HUDEP-2 (cell line): ENCODE measurements around the gene FOXO1.
"Not testable (repeated sequence)": the region's sequence is repeated elsewhere in the genome, so short reads cannot be mapped to it uniquely, and the experiment has no call there.

ENCODE experiments used
- DNase-seq, 76 experiments: peaks; one replicate each; lab custom pipeline; 2025; ENCODE audit not compliant: unreplicated experiment in 76 of 76; lab: John Stamatoyannopoulos, UW

FOXO1 gene

DNA sequence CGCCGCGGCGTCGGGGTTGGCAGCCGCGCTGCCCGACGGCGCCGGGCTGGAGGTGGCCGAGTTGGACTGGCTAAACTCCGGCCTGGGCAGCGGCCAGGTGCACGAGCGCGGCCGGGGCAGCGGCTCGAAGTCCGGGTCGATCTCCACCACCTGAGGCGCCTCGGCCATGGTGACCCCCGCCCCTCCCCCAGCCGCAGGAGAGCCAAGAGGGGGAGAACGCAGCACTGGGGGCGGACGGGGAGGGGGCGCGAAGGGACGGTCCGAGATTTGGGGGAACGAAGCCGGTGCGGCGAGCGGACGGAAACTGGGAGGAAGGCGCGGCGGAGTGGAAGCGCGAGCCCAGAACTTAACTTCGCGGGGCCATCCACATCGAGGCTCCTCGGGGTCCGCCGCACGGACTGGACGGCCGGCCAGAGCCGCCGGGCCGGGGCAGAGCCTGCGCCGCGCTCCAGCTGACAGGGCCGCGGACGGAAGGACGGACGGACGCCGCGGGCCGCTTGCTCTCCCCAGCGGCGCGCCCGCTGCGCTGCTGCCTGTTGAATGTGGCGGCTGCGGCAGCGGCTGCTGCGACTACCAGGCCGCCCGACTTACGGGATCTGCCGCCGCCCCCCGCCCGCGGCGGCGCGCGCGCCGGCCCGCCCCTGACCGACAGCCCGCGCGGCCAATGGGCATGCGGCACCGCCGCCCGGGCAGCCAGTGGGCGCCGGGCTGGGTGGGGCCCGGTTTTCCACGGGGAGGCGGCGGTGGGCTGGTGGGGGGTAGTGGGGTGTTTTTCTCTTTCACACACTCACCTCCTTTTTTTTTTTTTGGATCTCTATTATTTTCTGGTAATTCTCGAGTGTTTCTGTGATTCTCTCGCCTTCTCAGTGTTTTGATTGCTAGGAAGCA, at the start of gene FOXO1:
Gene FOXO1 (minus strand): TSS at position 597 of the 888 bp plus-strand sequence. CDS start 429 bp downstream, at position 168.
- DNase-seq, result peak in 67 of 76 experiments; percentile 0 to 75 (median 50)

DNA sequence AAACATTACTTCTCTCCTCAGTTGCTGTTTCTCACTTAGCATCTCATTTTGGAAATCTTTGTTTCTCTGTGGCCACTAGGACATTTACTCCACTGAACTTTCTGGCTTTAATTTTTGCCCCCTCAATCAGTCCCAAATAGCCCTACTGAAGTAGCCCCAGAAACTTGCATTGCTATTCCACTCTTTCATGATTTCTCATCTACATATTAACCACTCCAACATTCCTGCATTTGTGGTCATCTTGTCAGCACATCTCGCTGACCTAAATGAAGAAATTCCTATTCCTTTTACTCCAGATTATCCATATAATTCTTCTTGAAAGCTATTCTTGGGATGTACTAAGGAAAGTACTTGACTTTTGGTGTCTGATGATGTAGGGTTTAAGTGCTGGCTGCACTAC, 48.0 kb upstream of the FOXO1 start:
- DNase-seq, result not testable (repeated sequence)

DNA sequence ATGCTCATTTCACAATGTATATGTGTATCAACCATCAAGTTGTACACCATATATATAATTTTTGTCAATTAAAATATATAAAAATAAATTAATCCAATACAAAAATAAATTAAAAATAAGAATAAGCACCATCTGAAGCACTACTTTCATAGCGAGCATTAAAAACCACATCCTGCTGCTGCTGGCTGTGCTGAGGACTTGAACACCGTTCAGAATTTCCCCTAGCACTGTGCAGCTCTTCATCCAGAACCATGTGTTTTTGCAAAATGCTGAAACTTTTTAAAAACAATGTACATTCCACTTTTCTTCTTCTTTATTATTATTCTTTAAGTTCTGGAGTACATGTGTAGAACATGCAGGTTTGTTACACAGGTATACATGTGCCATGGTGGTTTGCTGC, 40.0 kb upstream of the FOXO1 start:
- DNase-seq, result no peak

DNA sequence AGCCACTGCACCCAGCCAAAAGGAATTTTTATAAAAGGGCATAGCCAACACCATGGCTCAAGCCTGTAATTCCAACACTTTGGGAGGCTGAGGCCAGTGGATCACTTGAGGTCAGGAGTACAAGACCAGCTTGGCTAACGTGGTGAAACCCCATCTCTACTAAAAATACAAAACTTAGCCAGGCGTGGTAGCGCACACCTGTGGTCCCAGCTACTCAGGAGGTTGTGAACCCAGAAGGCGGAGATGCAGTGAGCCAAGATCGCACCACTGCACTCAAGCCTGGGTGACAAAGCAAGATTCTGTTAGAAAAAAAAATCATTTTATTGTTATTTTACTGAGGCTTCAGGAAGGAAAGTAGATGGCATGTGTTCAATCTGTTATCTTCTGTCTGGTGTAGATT, 31.3 kb upstream of the FOXO1 start:
- DNase-seq, result no peak

DNA sequence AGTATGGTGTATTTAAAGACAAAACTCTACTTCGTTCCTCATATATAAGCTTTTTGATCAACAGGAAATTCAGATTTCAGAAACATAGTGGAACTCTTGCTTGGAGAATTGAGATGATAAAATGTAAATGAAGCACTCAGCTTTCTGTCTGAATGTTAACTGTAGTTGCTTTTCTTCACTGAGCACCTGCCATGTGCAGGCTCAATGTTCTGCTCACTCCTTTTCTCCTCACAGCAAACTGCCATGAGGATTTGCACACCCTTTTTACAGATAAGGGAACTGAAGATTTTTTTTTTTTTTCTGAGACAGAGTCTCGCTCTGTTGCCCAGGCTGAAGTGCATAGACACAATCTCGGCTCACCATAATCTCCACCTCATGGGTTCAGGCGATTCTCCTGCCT, 28.0 kb upstream of the FOXO1 start:
- DNase-seq, result no peak

DNA sequence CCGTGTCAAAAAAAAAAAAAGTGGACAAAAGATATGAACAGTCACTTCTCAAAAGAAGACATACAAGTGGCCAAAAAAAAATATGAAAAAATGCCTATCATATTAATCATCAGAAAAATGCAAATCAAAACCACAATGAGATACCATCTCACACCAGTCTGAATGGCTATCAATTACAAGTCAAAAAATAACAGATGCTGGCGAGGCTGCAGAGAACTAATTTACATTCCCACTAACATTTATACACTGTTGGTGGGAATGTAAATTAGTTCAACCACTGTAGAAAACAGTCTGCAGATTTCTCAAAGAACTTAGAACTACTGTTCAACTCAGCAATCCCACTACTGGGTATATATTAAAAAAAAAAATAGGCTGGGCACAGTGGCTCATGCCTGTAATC, 26.5 kb upstream of the FOXO1 start:
- DNase-seq, result no peak

DNA sequence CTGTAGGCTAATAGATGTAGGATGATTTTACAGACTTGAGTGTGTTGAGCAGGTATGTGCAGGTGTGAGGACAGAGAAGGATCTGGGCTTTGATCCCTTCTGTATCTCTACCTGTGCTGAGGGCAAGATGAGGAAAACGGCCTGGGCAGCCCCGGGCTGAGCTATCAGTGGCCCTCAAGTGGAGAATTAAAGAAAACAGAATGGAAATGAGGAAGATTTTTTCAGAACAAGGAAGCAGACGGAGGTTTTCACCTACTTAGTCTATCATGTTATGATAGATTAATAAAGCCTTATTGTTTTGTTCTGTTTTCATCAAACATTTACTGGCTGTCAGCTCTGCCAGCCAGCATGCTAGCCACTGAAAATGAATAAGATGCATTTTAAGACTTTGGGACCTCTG, 22.3 kb upstream of the FOXO1 start:
- DNase-seq, result no peak

DNA sequence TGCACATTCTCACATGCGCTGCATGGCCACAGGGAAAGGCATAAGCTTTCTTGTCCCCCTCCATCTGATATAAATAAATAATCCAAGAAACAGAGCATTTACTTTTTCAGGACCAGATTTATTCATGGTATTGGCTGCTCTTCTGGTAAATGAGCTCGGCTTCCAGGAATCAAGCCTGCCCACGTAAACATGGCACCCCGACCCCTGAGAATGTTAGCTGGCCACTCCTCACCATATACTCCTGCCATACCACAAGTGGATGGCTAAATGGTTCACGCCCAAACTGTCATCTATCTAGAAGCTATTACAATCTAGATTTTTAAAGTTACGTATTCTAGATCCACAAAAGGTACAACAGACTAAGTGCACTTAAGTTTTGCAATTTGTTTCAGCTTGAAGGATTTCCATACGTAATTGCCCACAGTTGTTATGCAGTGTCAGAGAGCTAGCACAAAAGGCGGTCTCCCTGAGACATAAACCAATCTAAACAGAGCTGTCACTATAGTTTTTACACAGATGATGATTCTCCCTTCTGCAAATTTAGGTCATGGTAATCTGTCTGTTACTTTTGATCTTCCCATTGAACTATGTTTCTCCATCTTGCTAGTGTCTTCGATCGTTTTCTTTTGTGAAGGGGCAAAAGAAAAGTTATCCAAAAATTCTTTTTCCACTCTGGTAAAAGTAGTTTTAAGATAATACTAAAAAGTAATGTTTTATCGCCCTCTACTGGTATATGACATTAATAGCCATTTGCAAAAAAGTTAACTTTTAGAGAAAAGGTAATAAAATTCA, 16.2 kb upstream of the FOXO1 start:
- DNase-seq, result peak in 3 of 76 experiments; percentile 7 to 21 (median 13)

DNA sequence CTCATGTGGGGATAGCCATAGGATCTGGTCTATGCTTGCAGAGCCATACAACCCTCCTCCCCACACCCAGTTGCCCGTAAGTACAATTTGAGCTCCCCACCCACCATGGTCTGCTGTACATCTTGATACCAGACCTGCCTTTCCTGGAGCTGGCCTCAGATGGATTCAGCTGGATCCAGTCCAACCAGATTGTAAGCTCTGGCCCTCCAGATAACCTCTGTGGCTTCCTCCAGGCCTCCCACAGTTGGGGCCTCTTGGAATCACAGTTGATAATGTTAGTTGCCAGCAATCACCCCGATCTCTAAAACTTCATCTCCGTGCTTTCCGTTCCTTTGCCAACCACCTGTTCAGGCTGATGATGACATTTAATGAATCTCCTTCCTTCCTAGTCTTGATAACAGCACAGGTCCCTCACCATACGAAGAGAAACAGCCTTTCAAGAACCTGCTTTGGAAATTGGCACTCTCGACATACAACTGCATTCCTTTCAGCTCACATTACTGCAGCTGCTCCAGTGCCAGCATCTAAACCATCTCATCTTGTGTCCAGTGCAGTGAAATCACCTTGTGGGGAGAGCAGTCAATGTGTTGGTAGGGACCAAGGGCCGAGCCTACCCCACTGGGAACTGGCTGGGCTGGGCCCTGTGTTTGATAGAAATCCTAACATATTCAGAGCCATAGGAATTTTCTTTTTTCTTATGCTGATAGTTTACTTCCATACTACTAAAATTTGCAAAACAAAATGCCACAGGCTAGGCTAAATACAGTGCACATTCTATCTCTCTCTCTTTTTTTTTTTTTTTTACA, 15.1 kb upstream of the FOXO1 start:
- DNase-seq, result peak in 71 of 76 experiments; percentile 5 to 83 (median 46)

DNA sequence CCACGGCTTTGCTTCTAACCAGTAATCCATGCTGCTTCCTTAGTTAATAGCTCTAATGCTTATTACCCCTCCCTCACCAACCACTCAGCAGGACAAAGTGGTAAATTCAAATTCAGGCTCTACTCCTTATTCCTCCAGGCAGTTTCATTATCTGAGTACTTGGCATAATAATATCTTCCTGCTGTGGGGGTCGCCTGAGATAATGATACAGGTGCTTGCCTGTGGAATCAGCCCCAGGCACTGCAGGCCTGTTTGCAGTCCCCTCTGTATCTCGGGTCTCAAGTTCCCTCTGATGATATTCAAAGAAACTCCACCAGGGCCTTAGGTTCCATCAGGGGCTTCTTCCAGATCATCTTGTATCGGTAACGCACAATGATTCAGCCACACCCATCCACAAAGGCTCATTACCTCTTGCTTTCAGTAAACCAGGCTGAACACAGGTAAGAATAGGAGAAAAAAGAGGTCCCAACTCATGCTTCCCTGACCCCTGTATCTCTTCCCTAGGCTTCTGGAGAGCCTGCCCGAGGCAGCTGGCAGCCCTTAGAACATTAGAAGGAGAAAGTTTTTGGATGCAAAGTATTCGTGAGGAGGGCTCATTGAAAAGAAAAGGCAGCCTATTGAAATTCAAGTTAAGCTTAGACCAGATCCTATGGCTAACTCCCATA, 14.3 kb upstream of the FOXO1 start:
- no peak for DNase-seq

DNA sequence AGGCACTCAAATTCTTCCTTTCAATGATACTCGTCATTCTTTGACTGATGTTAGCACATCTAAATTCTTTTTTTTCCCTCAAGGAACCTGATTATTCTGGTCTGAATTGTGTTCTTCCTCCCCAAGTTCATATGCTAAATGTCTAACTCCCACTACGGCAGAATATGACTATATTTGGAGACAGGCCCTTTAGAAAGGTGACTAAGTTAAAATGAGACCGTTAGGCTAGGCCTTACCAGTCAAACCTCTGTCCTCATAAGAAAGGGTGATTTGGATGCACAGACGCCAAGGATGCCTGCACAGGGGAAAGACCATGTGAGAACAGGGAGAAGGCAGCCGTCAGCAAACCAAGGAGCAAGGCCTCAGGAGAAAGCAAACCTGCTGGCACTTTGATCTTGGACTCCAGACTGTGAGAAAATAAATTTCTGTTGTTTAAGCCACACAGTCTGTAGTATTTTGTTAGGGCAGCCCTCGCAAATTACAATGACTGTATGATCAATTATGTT, 13.1 kb upstream of the FOXO1 start:
- no peak for DNase-seq

DNA sequence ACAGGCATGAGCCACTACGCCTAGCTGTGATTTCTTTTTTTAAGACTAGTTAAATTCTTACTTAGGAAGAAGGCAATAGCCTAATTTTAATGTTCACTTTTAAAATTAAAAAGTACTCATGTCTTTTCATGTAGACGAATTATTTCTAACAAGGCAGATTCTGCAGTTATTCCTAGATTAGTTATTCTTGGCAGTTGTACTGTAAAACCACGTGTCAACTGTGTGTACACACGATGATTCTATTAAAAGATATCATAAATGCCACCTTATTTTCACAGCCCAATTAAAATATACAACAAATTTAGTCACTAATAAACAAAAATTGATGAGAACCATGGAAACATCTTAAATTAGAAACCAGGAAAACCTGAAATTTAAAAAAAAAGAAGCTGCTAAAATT, 10.6 kb upstream of the FOXO1 start:
- no peak for DNase-seq

DNA sequence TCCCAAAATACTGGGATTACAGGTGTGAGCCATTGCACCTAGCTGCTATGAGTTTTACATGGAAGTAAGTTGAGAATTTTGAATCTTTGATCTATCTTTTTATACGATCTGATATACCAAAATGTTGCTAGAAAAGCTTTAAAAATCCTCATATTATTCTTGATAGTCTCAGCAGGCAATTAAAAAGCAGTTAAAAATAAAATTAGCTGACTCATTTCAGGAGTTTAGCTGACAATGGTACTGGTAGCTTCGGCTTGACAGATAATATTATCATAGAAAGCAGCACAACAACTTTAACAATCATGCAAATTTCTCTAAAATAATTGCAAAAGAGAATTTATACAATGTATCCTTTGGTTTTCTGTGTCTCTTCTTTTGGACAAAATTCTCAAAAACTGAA, 9.6 kb upstream of the FOXO1 start:
- DNase-seq, result no peak

DNA sequence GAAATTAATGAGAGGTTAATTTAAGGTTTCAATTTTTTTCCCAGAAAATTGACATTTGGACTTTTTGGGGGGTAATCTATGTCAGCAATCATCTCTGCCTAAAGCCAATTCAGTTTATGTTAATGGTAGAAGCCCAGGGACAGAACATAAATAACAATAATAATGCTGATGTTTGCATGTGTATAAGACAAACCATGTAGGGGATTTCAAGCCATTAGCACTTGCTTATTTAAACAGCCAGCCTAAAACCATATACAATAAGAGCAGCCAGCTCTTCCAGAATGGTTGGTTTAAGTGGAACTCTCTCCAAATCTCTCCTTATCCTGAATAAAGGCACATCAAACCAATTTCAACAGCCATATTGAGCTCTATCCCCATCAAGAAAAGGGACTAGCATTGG, 7.0 kb upstream of the FOXO1 start:
- no peak for DNase-seq

DNA sequence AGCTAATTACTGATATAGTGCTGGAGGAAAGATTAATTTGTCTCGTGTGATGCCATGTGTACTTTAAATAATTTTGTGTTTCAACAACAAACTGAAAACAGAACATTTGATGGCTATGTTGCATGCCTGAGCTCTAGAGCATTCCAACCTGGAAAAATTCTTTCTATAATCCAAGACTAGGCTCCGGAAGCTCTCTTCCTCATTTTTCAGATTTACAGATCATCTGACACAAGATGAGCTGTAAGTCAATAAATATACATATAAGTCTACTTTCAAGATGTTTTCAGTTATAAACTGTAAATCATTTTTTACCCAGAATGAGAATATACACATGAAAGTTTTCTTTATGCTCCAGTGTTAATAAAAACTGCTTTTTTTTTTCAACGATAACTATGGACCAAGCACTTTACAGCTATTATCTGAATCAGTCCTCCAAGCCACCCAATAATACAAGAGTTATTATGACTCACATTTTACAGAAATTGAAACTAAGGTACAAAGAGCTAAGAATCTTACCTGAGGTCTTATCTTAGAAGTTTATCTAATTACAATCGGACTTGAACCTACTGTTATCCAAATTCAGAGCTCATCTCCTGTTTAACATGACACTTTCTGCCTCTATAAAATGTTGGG, 6.4 kb upstream of the FOXO1 start:
- no peak for DNase-seq

DNA sequence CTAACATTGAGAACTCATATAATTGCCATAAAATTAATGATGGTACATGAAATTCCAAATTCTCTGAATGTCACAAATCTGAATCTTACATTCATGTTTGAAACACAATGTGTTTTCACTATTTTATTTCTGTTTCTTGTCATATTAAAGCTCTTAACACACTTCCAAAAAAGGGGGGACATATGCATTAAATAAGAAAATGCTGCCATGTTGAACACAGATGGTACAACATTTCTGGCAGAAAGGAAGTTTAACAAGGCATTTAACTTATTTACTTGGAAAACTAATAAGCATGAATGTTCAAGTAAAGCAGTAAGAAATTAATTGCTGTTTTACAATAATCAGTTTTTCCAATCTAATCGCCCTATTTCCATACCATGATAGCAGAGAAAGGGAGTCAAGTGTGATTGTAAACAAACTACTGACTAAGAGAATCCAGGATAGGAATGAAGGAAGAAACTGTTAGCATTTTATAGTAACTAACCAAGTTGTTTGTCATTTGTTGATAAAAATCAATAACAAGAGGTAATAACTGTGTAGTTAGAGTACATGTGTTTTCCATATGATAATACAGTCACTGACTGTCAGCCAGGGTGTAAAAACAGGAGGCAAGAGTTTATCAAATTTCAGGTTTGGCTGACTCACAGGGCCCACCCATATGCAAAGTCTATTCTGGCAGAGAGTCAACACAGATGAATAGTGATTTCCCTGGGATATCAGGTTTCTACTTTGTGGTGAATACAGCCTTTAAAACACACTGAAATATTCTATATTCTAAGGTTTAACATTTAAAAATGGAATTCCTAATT, 5.7 kb upstream of the FOXO1 start:
- DNase-seq, result peak in 55 of 76 experiments; percentile 2 to 84 (median 59)

DNA sequence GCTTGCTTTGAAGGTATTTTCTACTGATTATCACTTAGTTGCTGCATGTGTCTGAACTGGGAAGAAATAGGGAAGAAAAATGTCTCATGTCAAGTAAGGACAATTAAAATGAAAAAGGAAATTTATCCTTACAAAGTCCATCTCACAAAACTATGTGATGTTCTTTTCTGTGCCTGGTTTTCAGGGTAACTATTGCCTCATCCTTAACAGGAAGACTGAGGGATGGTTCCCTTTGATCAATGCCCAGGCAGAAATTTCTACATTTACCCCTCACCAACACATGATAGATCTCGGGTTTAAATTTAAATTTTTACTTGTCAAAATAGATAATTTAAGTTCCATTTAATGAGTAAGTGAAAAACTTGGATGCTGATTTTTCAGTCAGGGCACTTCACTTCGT, 3.9 kb upstream of the FOXO1 start:
- DNase-seq, result no peak

DNA sequence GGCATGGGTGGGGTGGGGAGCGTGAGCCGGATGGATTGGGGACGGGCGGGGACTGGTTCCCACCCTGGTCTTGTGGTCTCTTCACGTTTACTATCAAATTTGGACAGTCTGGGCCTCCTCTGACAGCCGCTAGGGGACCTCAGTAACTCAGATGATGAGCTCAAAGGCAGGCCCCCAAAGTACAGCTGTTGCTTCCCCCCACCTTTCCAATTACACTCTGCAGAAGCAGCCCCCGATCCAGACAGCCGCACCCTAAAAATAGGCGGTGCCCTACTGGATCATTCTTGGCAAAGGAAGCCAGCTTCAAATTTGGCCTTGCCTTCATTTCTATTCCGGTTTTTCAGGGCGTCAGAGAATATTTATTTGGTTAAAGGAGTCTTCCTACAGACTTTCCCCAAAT, 1.9 kb upstream of the FOXO1 start:
- DNase-seq, result peak in 70 of 76 experiments; percentile 4 to 77 (median 50)

DNA sequence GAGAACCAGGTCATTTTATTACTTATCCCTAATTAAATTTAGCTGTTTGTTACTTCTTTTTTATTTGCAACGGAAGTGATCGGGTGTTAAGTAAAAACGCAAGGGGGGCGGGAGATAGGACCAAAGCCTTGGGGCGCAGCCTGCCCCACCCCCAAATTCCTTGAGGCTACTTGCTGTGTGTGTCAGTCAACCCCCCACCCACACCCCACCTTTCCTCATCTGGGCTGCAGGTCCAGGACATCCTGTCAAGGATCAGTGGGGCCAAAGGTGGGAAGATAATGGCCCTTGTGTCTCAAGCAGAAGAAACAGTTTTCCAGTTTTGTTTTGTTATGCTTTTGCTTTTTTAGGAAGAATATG, 1.2 kb upstream of the FOXO1 start:
- no peak for DNase-seq
